ENCODE results near the gene TOM1L1. TPM values are rescaled to one million over a fixed set of nuclear protein-coding genes. Genes with fewer than 3 reads are reported as not detected.

Gene TOM1L1
- total RNA-seq, 1 donor from 2014 or later, result 34.1 TPM

DNA sequence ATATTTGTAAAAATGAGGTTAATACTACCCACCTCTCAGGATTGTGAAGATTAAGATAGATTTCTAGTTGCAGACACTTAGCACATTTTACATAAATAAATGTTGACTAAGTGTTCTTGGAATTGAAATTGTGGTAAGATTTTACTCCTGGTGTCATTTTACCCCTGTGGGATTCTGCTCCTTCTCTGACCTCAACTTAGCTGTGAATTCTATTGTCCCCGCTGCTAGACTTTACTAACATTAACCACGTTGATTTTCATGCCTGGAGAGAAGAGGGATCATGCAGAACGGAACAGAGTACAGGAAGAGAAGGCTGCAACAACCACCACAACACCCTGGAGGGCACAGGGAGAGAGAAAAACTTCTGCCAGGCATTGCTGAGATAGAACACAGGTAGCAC lies 2.1 kb upstream of the TOM1L1 start:
- Histone ChIP-seq H3K4me1 (peaks cover 13% of the 10 kb centered on the region), H3K27ac (no peak overlapping the region), H3K27me3 (ENCODE audit: low read depth) (peaks cover 7% of the 10 kb centered on the region), H3K9me3 (no peaks in the 10 kb centered on the region), H3K36me3 (no peaks in the 10 kb centered on the region), H3K4me3 (no peak overlapping the region)
- DNase-seq (no peak), ATAC-seq (no peak)
- intact Hi-C loops (cut with DNase I), result no loop called here
- TF ChIP-seq, protein P1, sequence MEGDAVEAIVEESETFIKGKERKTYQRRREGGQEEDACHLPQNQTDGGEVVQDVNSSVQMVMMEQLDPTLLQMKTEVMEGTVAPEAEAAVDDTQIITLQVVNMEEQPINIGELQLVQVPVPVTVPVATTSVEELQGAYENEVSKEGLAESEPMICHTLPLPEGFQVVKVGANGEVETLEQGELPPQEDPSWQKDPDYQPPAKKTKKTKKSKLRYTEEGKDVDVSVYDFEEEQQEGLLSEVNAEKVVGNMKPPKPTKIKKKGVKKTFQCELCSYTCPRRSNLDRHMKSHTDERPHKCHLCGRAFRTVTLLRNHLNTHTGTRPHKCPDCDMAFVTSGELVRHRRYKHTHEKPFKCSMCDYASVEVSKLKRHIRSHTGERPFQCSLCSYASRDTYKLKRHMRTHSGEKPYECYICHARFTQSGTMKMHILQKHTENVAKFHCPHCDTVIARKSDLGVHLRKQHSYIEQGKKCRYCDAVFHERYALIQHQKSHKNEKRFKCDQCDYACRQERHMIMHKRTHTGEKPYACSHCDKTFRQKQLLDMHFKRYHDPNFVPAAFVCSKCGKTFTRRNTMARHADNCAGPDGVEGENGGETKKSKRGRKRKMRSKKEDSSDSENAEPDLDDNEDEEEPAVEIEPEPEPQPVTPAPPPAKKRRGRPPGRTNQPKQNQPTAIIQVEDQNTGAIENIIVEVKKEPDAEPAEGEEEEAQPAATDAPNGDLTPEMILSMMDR (IDR thresholded peaks at IDR 0.05), result no peak

DNA sequence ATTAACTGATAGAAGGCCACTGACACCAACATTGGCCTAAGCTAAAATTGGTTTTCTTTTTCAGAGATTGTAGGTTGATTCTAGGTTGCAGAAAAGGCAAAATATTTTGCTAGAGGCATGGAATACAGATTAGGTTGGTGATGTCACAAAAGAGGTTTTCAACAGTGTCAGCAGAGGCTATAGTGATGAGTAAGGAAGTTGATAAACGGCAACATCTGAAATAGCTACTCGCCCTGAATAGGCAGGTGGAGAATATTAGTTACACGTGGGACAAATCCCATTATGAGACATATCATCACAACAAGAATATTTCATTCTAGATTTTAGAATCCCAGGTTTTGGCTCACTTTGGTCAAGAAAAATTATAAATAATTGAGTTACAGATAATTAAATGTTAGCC lies 1.5 kb upstream of the TOM1L1 start:
- ATAC-seq (no peak), DNase-seq (no peak)
- Histone ChIP-seq H3K36me3 (no peaks in the 10 kb centered on the region), H3K27ac (no peak overlapping the region), H3K9me3 (no peaks in the 10 kb centered on the region), H3K4me1 (peaks cover 16% of the 10 kb centered on the region), H3K27me3 (ENCODE audit: low read depth) (peaks cover 7% of the 10 kb centered on the region), H3K4me3 (no peak overlapping the region)
- intact Hi-C loops (cut with DNase I), result no loop called here
- TF ChIP-seq, protein P1 (IDR thresholded peaks at IDR 0.05), result no peak

DNA sequence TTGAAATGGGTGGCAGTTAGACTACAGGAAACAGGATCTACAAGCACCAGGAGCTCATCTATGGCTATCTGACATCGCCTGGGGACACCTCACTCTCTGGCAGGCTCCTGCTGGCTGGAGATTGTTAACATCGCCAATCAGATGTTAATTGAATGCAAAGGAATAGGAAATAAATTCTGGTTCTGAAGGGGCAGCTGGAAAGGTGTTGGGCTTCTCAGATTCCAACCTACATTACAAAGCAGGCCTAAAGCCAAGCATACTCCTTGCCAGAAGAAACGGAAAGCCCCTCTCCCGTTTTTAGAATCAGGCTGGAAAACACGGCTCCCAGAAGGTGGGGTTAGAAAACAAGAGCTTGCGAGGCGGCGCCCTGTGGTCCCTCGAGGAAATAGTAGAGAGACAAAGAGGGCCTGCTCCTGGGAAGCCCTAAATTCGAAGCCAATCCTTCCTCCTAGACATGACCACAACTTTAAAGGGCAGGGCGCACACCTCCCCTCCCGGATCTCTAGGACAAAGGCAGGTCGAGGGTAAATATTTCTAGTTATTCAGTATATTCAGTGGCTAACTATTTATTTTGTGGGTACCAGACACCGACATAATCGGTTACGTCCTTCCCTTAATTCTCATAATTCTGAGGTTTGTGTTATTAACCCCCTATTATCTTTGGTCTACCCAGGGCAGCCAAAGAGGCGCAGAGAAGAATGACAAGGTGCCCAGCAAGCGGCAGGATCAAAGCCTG lies 763 bp upstream of the TOM1L1 start:
- peaks cover 16% of the 10 kb centered on the region for H3K4me1 ChIP-seq
- H3K9me3 ChIP-seq, result no peaks in the 10 kb centered on the region
- DNase-seq (no peak), ATAC-seq (no peak)
- H3K27me3 ChIP-seq (ENCODE audit: low read depth), result peaks cover 7% of the 10 kb centered on the region
- intact Hi-C loops (cut with DNase I), result no loop called here
- H3K36me3 ChIP-seq, result no peaks in the 10 kb centered on the region
- peak overlapping the region; percentile 70 for H3K27ac ChIP-seq
- peak overlapping the region; percentile 60 for H3K4me3 ChIP-seq
- TF ChIP-seq, protein P1 (IDR thresholded peaks at IDR 0.05), result no peak

DNA sequence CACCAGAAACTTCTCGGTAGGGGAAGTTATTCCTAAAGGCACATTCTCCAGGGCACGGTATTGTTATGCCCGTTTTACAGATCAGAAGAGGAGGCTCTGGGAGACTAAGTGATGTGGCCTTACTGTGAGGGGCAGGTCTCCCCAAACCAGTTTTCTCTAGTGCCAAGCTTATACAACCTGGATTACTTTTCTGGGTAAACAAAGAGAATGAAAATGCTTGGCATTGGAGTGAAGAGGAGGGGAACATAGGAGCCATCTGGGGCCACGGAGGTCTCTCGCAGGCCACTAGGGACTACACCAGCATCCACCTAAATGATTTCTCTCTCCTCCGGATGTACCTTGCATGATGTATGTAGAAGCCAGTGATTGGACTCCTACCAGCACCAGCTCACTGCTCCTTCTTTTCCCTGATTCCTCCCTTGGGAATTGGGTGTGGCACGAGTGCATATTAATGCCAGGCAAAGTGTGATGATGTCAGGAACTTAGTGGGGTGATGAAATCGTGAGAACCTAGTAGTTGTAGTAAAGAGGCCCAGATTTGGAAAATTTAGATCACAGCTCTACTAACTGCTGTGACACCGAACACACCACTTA lies 674 bp downstream of the TOM1L1 start:
- no peak for DNase-seq
- peaks cover 7% of the 10 kb centered on the region for H3K27me3 ChIP-seq (ENCODE audit: low read depth)
- intact Hi-C loops (cut with DNase I), result no loop called here
- H3K4me1 ChIP-seq, result peaks cover 16% of the 10 kb centered on the region
- TF ChIP-seq, protein P1 (IDR thresholded peaks at IDR 0.05), result no peak
- ATAC-seq, result peak; percentile 65 to 69
- H3K36me3 ChIP-seq, result no peaks in the 10 kb centered on the region
- peak overlapping the region; percentile 70 for H3K27ac ChIP-seq
- no peaks in the 10 kb centered on the region for H3K9me3 ChIP-seq
- peak overlapping the region; percentile 60 for H3K4me3 ChIP-seq

DNA sequence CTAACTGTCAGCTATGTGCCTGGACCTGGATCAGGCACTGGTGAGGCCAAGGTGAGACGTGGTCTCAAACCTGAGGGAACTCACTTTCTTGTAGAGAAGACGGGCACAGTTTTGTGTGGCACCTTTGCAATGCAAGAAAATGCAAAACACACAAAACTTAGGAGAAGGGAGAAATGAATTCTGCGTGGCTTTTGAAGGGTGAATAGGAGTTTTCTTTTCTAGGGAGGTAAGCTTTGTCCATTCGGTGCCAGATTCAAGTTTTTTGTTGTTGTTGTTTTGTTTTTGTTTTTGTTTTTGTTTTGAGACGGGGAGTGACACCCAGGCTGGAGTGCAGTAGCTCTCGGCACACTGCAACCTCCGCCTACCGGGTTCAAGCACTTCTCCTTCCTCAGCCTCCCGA lies 1.4 kb downstream of the TOM1L1 start:
- peaks cover 7% of the 10 kb centered on the region for H3K27me3 ChIP-seq (ENCODE audit: low read depth)
- DNase-seq, result no peak
- ATAC-seq, result no peak
- TF ChIP-seq, protein P1 (IDR thresholded peaks at IDR 0.05), result no peak
- intact Hi-C loops (cut with DNase I), result no loop called here
- H3K4me1 ChIP-seq, result peaks cover 16% of the 10 kb centered on the region
- peak overlapping the region; percentile 70 for H3K27ac ChIP-seq
- no peaks in the 10 kb centered on the region for H3K36me3 ChIP-seq
- H3K9me3 ChIP-seq, result no peaks in the 10 kb centered on the region
- peak overlapping the region; percentile 60 for H3K4me3 ChIP-seq
